ENCODE data around the gene TOB1. TPM values are rescaled to one million over a fixed set of nuclear protein-coding genes. Genes with fewer than 3 reads are reported as not detected.
A peak's percentile ranks its signal among the peaks of the same experiment; 100 is the strongest.

Gene TOB1
- total RNA-seq, 1 experiment from 2014 or later: 67.9 TPM

DNA sequence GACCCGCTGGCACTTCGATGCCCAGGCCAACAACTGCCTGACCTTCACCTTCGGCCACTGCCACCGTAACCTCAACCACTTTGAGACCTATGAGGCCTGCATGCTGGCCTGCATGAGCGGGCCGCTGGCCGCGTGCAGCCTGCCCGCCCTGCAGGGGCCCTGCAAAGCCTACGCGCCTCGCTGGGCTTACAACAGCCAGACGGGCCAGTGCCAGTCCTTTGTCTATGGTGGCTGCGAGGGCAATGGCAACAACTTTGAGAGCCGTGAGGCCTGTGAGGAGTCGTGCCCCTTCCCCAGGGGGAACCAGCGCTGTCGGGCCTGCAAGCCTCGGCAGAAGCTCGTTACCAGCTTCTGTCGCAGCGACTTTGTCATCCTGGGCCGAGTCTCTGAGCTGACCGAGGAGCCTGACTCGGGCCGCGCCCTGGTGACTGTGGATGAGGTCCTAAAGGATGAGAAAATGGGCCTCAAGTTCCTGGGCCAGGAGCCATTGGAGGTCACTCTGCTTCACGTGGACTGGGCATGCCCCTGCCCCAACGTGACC is 25.8 kb downstream of the TOB1 start:
- peaks cover 10% of the 10 kb centered on the region for H3K4me1 ChIP-seq (replicated peaks; ENCODE audit: insufficient read depth)
- BruUV-seq (replicated peaks): no TSS peak
- ChIA-PET CTCF (interaction anchor here (0.6 kb wide), 1 partner anchor 66 kb away, joined by 8 read pairs; no protein-coding TSS in a partner anchor), POLR2A (ENCODE audit: unreplicated experiment) (no interaction called here)
- H3K27me3 ChIP-seq (ENCODE audit: insufficient read depth, low read depth): peaks cover 6% of the 10 kb centered on the region; the same call in 1 of the 2 replicates
- no peaks in the 10 kb centered on the region for H4K20me1 ChIP-seq (ENCODE audit: insufficient read depth)
- no peak overlapping the region for H2AFZ ChIP-seq
- no peak overlapping the region for H3K4me3 ChIP-seq
- H3K27ac ChIP-seq: no peak overlapping the region
- no peaks in the 10 kb centered on the region for H3K36me3 ChIP-seq (ENCODE audit: low read depth)
- DNase-seq: peak in 1 of 2 experiments; percentile 35
- H3K9me3 ChIP-seq (ENCODE audit: insufficient read depth, low read depth): no peaks in the 10 kb centered on the region
- TF ChIP-seq CTCF (conservative IDR thresholded peaks at IDR 0.05) (no peak), EZH2 (IDR thresholded peaks at IDR 0.05; ENCODE audit: low read depth) (no peak)
- no peaks in the 10 kb centered on the region; the same call in 1 of the 2 replicates for H3F3A ChIP-seq (ENCODE audit: insufficient read depth, low read depth)
- H3K4me2 ChIP-seq: no peak overlapping the region
- intact Hi-C loops (cut with micrococcal nuclease; ENCODE audit: unreplicated experiment): loop anchor here (5.0 kb wide), 1 partner anchor 143 kb away; no protein-coding TSS in a partner anchor
- H3K9me2 ChIP-seq (ENCODE audit: insufficient read depth): no peaks in the 10 kb centered on the region
- H3K79me2 ChIP-seq (ENCODE audit: low read depth): no peaks in the 10 kb centered on the region

- intact Hi-C loops (cut with micrococcal nuclease; ENCODE audit: unreplicated experiment): loop anchor here (5.0 kb wide), 1 partner anchor 142 kb away; no protein-coding TSS in a partner anchor
- Histone ChIP-seq H3K27ac (no peak overlapping the region), H3F3A (ENCODE audit: insufficient read depth, low read depth) (no peaks in the 10 kb centered on the region; the same call in 1 of the 2 replicates), H3K4me2 (no peak overlapping the region), H3K27me3 (ENCODE audit: insufficient read depth, low read depth) (peaks cover 12% of the 10 kb centered on the region; the same call in 1 of the 2 replicates), H3K79me2 (ENCODE audit: low read depth) (no peaks in the 10 kb centered on the region), H4K20me1 (ENCODE audit: insufficient read depth) (no peaks in the 10 kb centered on the region), H3K9me3 (ENCODE audit: insufficient read depth, low read depth) (no peaks in the 10 kb centered on the region), H3K9me2 (ENCODE audit: insufficient read depth) (no peaks in the 10 kb centered on the region), H2AFZ (no peak overlapping the region), H3K36me3 (ENCODE audit: low read depth) (no peaks in the 10 kb centered on the region), H3K4me1 (replicated peaks; ENCODE audit: insufficient read depth) (peaks cover 4% of the 10 kb centered on the region), H3K4me3 (no peak overlapping the region)
- DNase-seq: peak in 1 of 2 experiments; percentile 4
- ChIA-PET CTCF (interaction anchor here (0.6 kb wide), 1 partner anchor 221 kb away, joined by 12 read pairs; no protein-coding TSS in a partner anchor), POLR2A (ENCODE audit: unreplicated experiment) (no interaction called here)
- BruUV-seq (replicated peaks): no TSS peak
- TF ChIP-seq CTCF (conservative IDR thresholded peaks at IDR 0.05) (no peak), EZH2 (IDR thresholded peaks at IDR 0.05; ENCODE audit: low read depth) (no peak)
These were observed 26.4 kb downstream of the TOB1 start for GRCh38 chr17:50839591-50840310.

DNA sequence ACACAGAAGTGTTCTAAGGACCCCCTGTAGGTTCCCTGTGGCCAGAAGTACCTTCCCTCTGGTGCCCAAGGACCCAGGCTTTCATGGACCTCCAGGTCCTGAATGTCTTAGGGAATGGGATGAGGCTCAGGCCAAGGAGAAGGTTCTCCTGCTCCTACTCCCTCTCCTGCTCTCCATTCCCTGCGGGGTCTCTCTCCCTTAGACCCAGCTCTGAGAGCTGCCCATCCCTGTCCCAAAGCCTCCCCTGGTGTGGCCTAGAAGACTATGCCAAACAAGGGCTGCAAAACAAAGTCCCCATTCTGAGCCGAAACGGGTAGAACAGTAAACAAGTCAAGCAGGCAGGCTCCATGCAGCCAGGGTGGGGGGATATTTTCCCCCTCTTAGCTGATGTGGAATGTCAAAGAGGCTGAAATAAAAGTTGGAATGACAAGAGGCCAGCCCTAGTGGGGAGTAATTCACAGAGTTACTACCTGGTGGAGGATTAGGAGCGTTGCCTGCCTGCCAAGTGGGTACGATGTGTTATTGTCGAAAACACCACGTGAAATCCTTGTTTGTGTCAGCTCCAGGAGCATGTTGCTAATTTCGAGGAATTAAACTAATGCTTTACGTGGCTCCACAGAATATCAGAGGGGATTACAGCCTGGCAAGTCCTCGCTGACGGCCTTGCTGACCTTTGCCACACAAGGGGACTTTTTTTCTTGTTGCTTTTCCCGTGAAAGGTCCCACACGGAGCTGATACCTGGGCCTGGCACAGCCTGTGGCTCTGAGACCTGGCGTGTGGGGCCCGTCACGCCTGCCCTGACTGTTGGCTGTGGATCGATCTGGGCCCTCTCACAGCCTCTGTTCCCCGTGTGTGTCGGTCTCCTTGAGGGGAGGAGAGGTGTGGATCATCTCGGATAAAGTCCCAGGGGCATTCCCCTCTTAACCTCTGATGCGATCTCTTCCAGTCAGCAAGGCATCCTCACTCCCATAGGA is 27.9 kb downstream of the TOB1 start:
- intact Hi-C loops (cut with micrococcal nuclease; ENCODE audit: unreplicated experiment): no loop called here
- no peak overlapping the region for H3K27ac ChIP-seq
- no peak overlapping the region for H2AFZ ChIP-seq
- no peaks in the 10 kb centered on the region for H3K9me2 ChIP-seq (ENCODE audit: insufficient read depth)
- DNase-seq: peak in 1 of 2 experiments; percentile 24
- TF ChIP-seq CTCF (conservative IDR thresholded peaks at IDR 0.05) (no peak), EZH2 (IDR thresholded peaks at IDR 0.05; ENCODE audit: low read depth) (no peak)
- no peak overlapping the region for H3K4me3 ChIP-seq
- no TSS peak for BruUV-seq (replicated peaks)
- H3F3A ChIP-seq (ENCODE audit: insufficient read depth, low read depth): no peaks in the 10 kb centered on the region
- no peak overlapping the region for H3K4me2 ChIP-seq
- CTCF ChIA-PET: interaction anchor here (0.6 kb wide), 1 partner anchor 56 kb away, joined by 13 read pairs; no protein-coding TSS in a partner anchor
- no peaks in the 10 kb centered on the region for H4K20me1 ChIP-seq (ENCODE audit: insufficient read depth)
- H3K79me2 ChIP-seq (ENCODE audit: low read depth): no peaks in the 10 kb centered on the region
- POLR2A ChIA-PET (ENCODE audit: unreplicated experiment): no interaction called here
- H3K4me1 ChIP-seq (replicated peaks; ENCODE audit: insufficient read depth): no peaks in the 10 kb centered on the region
- no peaks in the 10 kb centered on the region for H3K9me3 ChIP-seq (ENCODE audit: insufficient read depth, low read depth)
- H3K27me3 ChIP-seq (ENCODE audit: insufficient read depth, low read depth): peaks cover 27% of the 10 kb centered on the region
- H3K36me3 ChIP-seq (ENCODE audit: low read depth): no peaks in the 10 kb centered on the region

Data from PC-9 (cell line).